Stimulated activated CD8-positive, alpha-beta memory T cell treated with anti-CD3 and anti-CD28 coated beads, Interleukin-2, amount 100 ng/mL, for 48 hours (primary cell): ENCODE results near the gene UQCC5.

Experiments
- DNase-seq, 2 donors: peaks; one replicate each; pipeline ENCODE4 v3.0.0-alpha.2; 2020; ENCODE audit warnings: low read depth in 2 of 2

The UQCC5 gene

GRCh38 chr3:52536369-52537164 is at the start of gene UQCC5:
TSS of gene UQCC5 (plus strand) at chr3:52536605. CDS start at chr3:52536756, 151 bp downstream.
- peak; percentile 95 to 96 for DNase-seq

- DNase-seq = no peak
These were observed 49.2 kb upstream of the UQCC5 start for GRCh38 chr3:52487050-52487787.

- DNase-seq = no peak
These were observed 48.4 kb upstream of the UQCC5 start for GRCh38 chr3:52487788-52488691.

- DNase-seq = no peak
These were observed 47.7 kb upstream of the UQCC5 start for GRCh38 chr3:52488746-52489145.

- no peak for DNase-seq
These were observed 47.0 kb upstream of the UQCC5 start for GRCh38 chr3:52489453-52489852.

GRCh38 chr3:52490035-52490938 is 46.1 kb upstream of the UQCC5 start:
- DNase-seq = no peak

- DNase-seq = no peak
These were observed 45.4 kb upstream of the UQCC5 start for GRCh38 chr3:52490939-52491526.

GRCh38 chr3:52492059-52492458 is 44.3 kb upstream of the UQCC5 start:
- no peak for DNase-seq

- no peak for DNase-seq
These were observed 43.0 kb upstream of the UQCC5 start for GRCh38 chr3:52493232-52494017.

- DNase-seq = no peak
These were observed 42.0 kb upstream of the UQCC5 start for GRCh38 chr3:52494445-52494844.

GRCh38 chr3:52494886-52495495 is 41.4 kb upstream of the UQCC5 start, which contains the start of gene STAB1:
TSS of gene STAB1 (plus strand) at chr3:52495338. CDS start at chr3:52495414, 76 bp downstream.
- DNase-seq = no peak

- no peak for DNase-seq
These were observed 40.4 kb upstream of the UQCC5 start for GRCh38 chr3:52495777-52496602.

GRCh38 chr3:52498137-52499054 is 38.0 kb upstream of the UQCC5 start:
- no peak for DNase-seq

- no peak for DNase-seq
These were observed 35.4 kb upstream of the UQCC5 start for GRCh38 chr3:52501046-52501445.

- no peak for DNase-seq
These were observed 34.4 kb upstream of the UQCC5 start for GRCh38 chr3:52502001-52502400.

- no peak for DNase-seq
These were observed 33.5 kb upstream of the UQCC5 start for GRCh38 chr3:52502808-52503350.
